ENCODE measurements around the gene SND1. TPM values are rescaled to one million over a fixed set of nuclear protein-coding genes. Genes with fewer than 3 reads are reported as not detected.

SND1 gene
- total RNA-seq, result 104 TPM
- polyA plus RNA-seq, result 55.1 TPM
- long read RNA-seq, donor 1, partial matches to known transcripts, result 0 of 1 reads
- long read RNA-seq, donor 1, other reads (novel, unspliced or antisense), result 0 of 1 reads
- long read RNA-seq, donor 2, result 0 reads
- long read RNA-seq, donor 3, transcript SND1-201 (24 exons, 3,476 nt), result major isoform, 23 of 49 reads
- long read RNA-seq, donor 3, partial matches to known transcripts, result 23 of 49 reads
- long read RNA-seq, donor 3, other reads (novel, unspliced or antisense), result 0 of 49 reads
- long read RNA-seq, donor 4, transcript SND1-201 (24 exons, 3,476 nt), result major isoform, 11 of 35 reads
- long read RNA-seq, donor 4, partial matches to known transcripts, result 23 of 35 reads
- long read RNA-seq, donor 4, other reads (novel, unspliced or antisense), result 0 of 35 reads
- long read RNA-seq, donor 5, transcript SND1-203 (2 exons, 793 nt), result minor isoform, 7 of 61 reads
- long read RNA-seq, donor 5, transcript SND1-201 (24 exons, 3,476 nt), result major isoform, 28 of 61 reads
- long read RNA-seq, donor 5, partial matches to known transcripts, result 17 of 61 reads
- long read RNA-seq, donor 5, other reads (novel, unspliced or antisense), result 8 of 61 reads
- long read RNA-seq, donor 6, transcript SND1-201 (24 exons, 3,476 nt), result major isoform, 15 of 38 reads
- long read RNA-seq, donor 6, partial matches to known transcripts, result 23 of 38 reads
- long read RNA-seq, donor 6, other reads (novel, unspliced or antisense), result 0 of 38 reads
- long read RNA-seq, donor 7, transcript SND1-201 (24 exons, 3,476 nt), result major isoform, 10 of 31 reads
- long read RNA-seq, donor 7, partial matches to known transcripts, result 17 of 31 reads
- long read RNA-seq, donor 7, other reads (novel, unspliced or antisense), result 0 of 31 reads
- long read RNA-seq, donor 8, transcript SND1-201 (24 exons, 3,476 nt), result major isoform, 6 of 6 reads
- long read RNA-seq, donor 8, partial matches to known transcripts, result 0 of 6 reads
- long read RNA-seq, donor 8, other reads (novel, unspliced or antisense), result 0 of 6 reads
- long read RNA-seq, donor 9, transcript SND1-201 (24 exons, 3,476 nt), result major isoform, 15 of 23 reads
- long read RNA-seq, donor 9, partial matches to known transcripts, result 6 of 23 reads
- long read RNA-seq, donor 9, other reads (novel, unspliced or antisense), result 0 of 23 reads
- long read RNA-seq, donor 10, transcript SND1-201 (24 exons, 3,476 nt), result major isoform, 14 of 43 reads
- long read RNA-seq, donor 10, partial matches to known transcripts, result 24 of 43 reads
- long read RNA-seq, donor 10, other reads (novel, unspliced or antisense), result 0 of 43 reads

GRCh38 chr7:127651556-127652332 lies at the start of gene SND1:
TSS of gene SND1 (plus strand) at chr7:127652194. CDS start at chr7:127652374, 180 bp downstream.
- Histone ChIP-seq H3K9me3 (ENCODE audit: control insufficient read depth in 2 of 2, insufficient read depth in 1 of 2, low read length in 1 of 2) (no peaks in the 10 kb centered on the region), H3K27ac (ENCODE audit: low read depth in 1 of 2, low read length in 1 of 2) (peak within 1 kb of the TSS; percentile 90 to 96), H3K4me1 (ENCODE audit: control insufficient read depth in 2 of 2, insufficient read depth in 2 of 2, low read length in 2 of 2) (peaks cover 21% of the 10 kb centered on the region in 2 donors), H3K27me3 (ENCODE audit: control insufficient read depth in 2 of 2, insufficient read depth in 1 of 2, low read length in 1 of 2) (no peaks in the 10 kb centered on the region), H3K36me3 (ENCODE audit: control insufficient read depth in 2 of 2, insufficient read depth in 2 of 2, low read length in 1 of 2) (no peaks in the 10 kb centered on the region), H3K4me3 (ENCODE audit: low read length in 2 of 2) (peak within 1 kb of the TSS; percentile 56 to 68)
- DNase-seq (ENCODE audit: low read depth in 6 of 9, low spot score in 9 of 9), result peak; percentile 93 to 99 (median 98)
- under 1% methylated on average over 67 of the region's 67 CpGs for WGBS

GRCh38 chr7:127608446-127608845 lies 43.5 kb upstream of the SND1 start:
- WGBS, result 96% methylated on average over 6 of the region's 6 CpGs

DNA sequence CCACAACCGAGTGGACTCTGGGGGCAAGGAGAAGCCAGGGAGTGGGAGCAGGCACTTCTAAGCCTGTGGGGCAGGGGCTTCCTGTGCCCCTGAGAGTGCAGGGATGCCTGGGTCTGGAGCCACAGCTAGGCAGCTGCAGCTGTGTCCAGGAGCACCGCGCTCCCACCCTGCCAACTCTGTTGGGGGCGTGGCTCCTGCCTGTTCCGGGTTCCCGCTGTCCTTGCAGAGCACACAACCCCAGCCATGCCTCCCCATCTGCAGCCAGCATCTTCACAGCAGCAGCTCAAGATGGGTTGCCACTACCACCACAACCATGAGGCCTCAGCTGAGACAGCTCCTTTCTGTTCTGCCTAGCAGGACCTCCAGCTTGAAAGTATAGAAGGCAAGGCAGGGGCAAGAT lies 42.7 kb upstream of the SND1 start:
- Histone ChIP-seq H3K36me3 (ENCODE audit: control insufficient read depth in 2 of 2, insufficient read depth in 2 of 2, low read length in 1 of 2) (no peaks in the 10 kb centered on the region), H3K9me3 (ENCODE audit: control insufficient read depth in 2 of 2, insufficient read depth in 1 of 2, low read length in 1 of 2) (peaks cover 0 to 13% of the 10 kb centered on the region in 2 donors), H3K4me3 (ENCODE audit: low read length in 2 of 2) (no peak overlapping the region), H3K27ac (ENCODE audit: low read depth in 1 of 2, low read length in 1 of 2) (no peak overlapping the region), H3K4me1 (ENCODE audit: control insufficient read depth in 2 of 2, insufficient read depth in 2 of 2, low read length in 2 of 2) (no peaks in the 10 kb centered on the region), H3K27me3 (ENCODE audit: control insufficient read depth in 2 of 2, insufficient read depth in 1 of 2, low read length in 1 of 2) (peaks cover 0 to under 1% of the 10 kb centered on the region in 2 donors)
- WGBS, result 98% methylated on average over 6 of the region's 6 CpGs
- DNase-seq (ENCODE audit: low read depth in 6 of 9, low spot score in 9 of 9), result no peak

More at GRCh38 chr7:127608446-127608845, 43.5 kb upstream of the SND1 start:
- H3K27me3 ChIP-seq (ENCODE audit: control insufficient read depth in 2 of 2, insufficient read depth in 1 of 2, low read length in 1 of 2), result no peaks in the 10 kb centered on the region
- no peaks in the 10 kb centered on the region for H3K36me3 ChIP-seq (ENCODE audit: control insufficient read depth in 2 of 2, insufficient read depth in 2 of 2, low read length in 1 of 2)
- no peak overlapping the region for H3K4me3 ChIP-seq (ENCODE audit: low read length in 2 of 2)
- no peak overlapping the region for H3K27ac ChIP-seq (ENCODE audit: low read depth in 1 of 2, low read length in 1 of 2)
- peaks cover 0 to 13% of the 10 kb centered on the region in 2 donors for H3K9me3 ChIP-seq (ENCODE audit: control insufficient read depth in 2 of 2, insufficient read depth in 1 of 2, low read length in 1 of 2)
- no peak for DNase-seq (ENCODE audit: low read depth in 6 of 9, low spot score in 9 of 9)
- H3K4me1 ChIP-seq (ENCODE audit: control insufficient read depth in 2 of 2, insufficient read depth in 2 of 2, low read length in 2 of 2), result no peaks in the 10 kb centered on the region

GRCh38 chr7:127612263-127612662 lies 39.7 kb upstream of the SND1 start:
- H3K9me3 ChIP-seq (ENCODE audit: control insufficient read depth in 2 of 2, insufficient read depth in 1 of 2, low read length in 1 of 2), result peaks cover 0 to 13% of the 10 kb centered on the region in 2 donors
- no peak for DNase-seq (ENCODE audit: low read depth in 6 of 9, low spot score in 9 of 9)
- H3K4me3 ChIP-seq (ENCODE audit: low read length in 2 of 2), result no peak overlapping the region
- WGBS, result 95% methylated on average over 1 of the region's 1 CpG
- no peaks in the 10 kb centered on the region for H3K36me3 ChIP-seq (ENCODE audit: control insufficient read depth in 2 of 2, insufficient read depth in 2 of 2, low read length in 1 of 2)
- H3K4me1 ChIP-seq (ENCODE audit: control insufficient read depth in 2 of 2, insufficient read depth in 2 of 2, low read length in 2 of 2), result no peaks in the 10 kb centered on the region
- H3K27me3 ChIP-seq (ENCODE audit: control insufficient read depth in 2 of 2, insufficient read depth in 1 of 2, low read length in 1 of 2), result peaks cover 0 to 14% of the 10 kb centered on the region in 2 donors
- H3K27ac ChIP-seq (ENCODE audit: low read depth in 1 of 2, low read length in 1 of 2), result no peak overlapping the region

DNA sequence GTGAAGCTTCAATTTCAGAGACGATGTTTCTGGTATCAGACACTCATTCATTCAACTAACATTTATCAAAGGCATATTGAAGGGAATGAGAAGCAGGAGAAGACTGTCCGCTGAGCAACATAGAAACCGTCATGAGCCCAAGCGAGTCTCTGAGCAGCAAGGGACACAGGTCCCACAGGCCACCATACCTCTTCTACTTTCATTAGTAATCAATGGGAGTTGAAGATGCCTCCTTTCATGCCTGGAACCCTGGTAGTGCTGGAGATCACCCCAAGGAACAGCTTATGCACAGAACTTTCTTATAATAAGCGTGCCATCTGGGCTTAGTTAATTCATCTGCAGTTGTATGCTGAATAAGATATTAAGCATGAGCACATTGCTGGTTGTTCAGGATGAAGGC lies 35.3 kb upstream of the SND1 start:
- H3K9me3 ChIP-seq (ENCODE audit: control insufficient read depth in 2 of 2, insufficient read depth in 1 of 2, low read length in 1 of 2), result no peaks in the 10 kb centered on the region
- no peaks in the 10 kb centered on the region for H3K36me3 ChIP-seq (ENCODE audit: control insufficient read depth in 2 of 2, insufficient read depth in 2 of 2, low read length in 1 of 2)
- WGBS, result 97% methylated on average over 5 of the region's 5 CpGs
- H3K4me1 ChIP-seq (ENCODE audit: control insufficient read depth in 2 of 2, insufficient read depth in 2 of 2, low read length in 2 of 2), result peaks cover 0 to 8% of the 10 kb centered on the region in 2 donors
- no peak overlapping the region for H3K4me3 ChIP-seq (ENCODE audit: low read length in 2 of 2)
- H3K27ac ChIP-seq (ENCODE audit: low read depth in 1 of 2, low read length in 1 of 2), result no peak overlapping the region
- peaks cover 10 to 42% of the 10 kb centered on the region in 2 donors for H3K27me3 ChIP-seq (ENCODE audit: control insufficient read depth in 2 of 2, insufficient read depth in 1 of 2, low read length in 1 of 2)
- DNase-seq (ENCODE audit: low read depth in 6 of 9, low spot score in 9 of 9), result no peak

- no peaks in the 10 kb centered on the region for H3K9me3 ChIP-seq (ENCODE audit: control insufficient read depth in 2 of 2, insufficient read depth in 1 of 2, low read length in 1 of 2)
- no peak within 1 kb of the TSS for H3K4me3 ChIP-seq (ENCODE audit: low read length in 2 of 2)
- H3K4me1 ChIP-seq (ENCODE audit: control insufficient read depth in 2 of 2, insufficient read depth in 2 of 2, low read length in 2 of 2), result peaks cover 0 to 8% of the 10 kb centered on the region in 2 donors
- peaks cover 10 to 42% of the 10 kb centered on the region in 2 donors for H3K27me3 ChIP-seq (ENCODE audit: control insufficient read depth in 2 of 2, insufficient read depth in 1 of 2, low read length in 1 of 2)
- no peaks in the 10 kb centered on the region for H3K36me3 ChIP-seq (ENCODE audit: control insufficient read depth in 2 of 2, insufficient read depth in 2 of 2, low read length in 1 of 2)
- WGBS, result 56% methylated on average over 2 of the region's 2 CpGs
- no peak for DNase-seq (ENCODE audit: low read depth in 6 of 9, low spot score in 9 of 9)
- H3K27ac ChIP-seq (ENCODE audit: low read depth in 1 of 2, low read length in 1 of 2), result no peak within 1 kb of the TSS
Observed at GRCh38 chr7:127618042-127618441, 34.0 kb upstream of the SND1 start, which contains the start of gene PAX4. TSS of gene PAX4 (minus strand) at chr7:127618142. CDS start at chr7:127615928, 2,214 bp downstream.

DNA sequence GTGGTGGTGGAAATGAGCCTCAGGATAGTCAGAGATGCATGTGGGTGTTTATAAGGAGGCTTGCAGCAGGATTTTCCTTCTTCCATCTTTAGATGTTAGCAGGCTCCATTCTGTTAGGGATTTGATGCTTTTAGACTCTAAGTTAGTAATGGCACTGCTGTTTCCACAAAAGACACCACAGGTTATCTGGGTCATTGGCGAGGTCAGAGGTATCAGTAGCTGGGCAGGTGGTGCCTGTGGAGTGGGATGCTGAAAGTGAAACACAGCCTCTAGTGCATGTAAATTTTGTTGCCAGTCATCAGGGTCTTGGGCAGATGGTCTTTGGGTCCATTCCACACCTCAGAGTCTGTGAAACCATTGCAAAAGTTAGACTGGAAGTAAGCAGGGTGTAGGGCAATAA lies 33.2 kb upstream of the SND1 start:
- H3K36me3 ChIP-seq (ENCODE audit: control insufficient read depth in 2 of 2, insufficient read depth in 2 of 2, low read length in 1 of 2), result no peaks in the 10 kb centered on the region
- H3K4me1 ChIP-seq (ENCODE audit: control insufficient read depth in 2 of 2, insufficient read depth in 2 of 2, low read length in 2 of 2), result peaks cover 0 to 8% of the 10 kb centered on the region in 2 donors
- H3K9me3 ChIP-seq (ENCODE audit: control insufficient read depth in 2 of 2, insufficient read depth in 1 of 2, low read length in 1 of 2), result no peaks in the 10 kb centered on the region
- peaks cover 10 to 42% of the 10 kb centered on the region in 2 donors for H3K27me3 ChIP-seq (ENCODE audit: control insufficient read depth in 2 of 2, insufficient read depth in 1 of 2, low read length in 1 of 2)
- H3K4me3 ChIP-seq (ENCODE audit: low read length in 2 of 2), result no peak overlapping the region
- WGBS, result 86% methylated on average over 1 of the region's 1 CpG
- no peak for DNase-seq (ENCODE audit: low read depth in 6 of 9, low spot score in 9 of 9)
- no peak overlapping the region for H3K27ac ChIP-seq (ENCODE audit: low read depth in 1 of 2, low read length in 1 of 2)

All from thymus (tissue), 14 donors.